Tibial artery (tissue), 4 donors: ENCODE measurements around the gene LGALS16.

Experiments
- DNase-seq, 2 donors: peaks; one replicate each; pipeline ENCODE4 v3.0.0-alpha.2; 2019
- H3K27ac ChIP-seq, 2 donors: fragments of 200-600 bp; sonication (generic) in 1 of 2; 1 replicate in 1 of 2; 2 replicates in 1 of 2; pipeline ENCODE4 v1.5.1; 2018 to 2019; ENCODE audit warnings: mild to moderate bottlenecking in 1 of 2
- H3K27me3 ChIP-seq, 2 donors: fragments of 200-600 bp; sonication (generic) in 1 of 2; one replicate each; pipeline versions ENCODE4 v1.5.1 to v1.6.0; 2016 to 2019
- H3K36me3 ChIP-seq, 3 donors: fragments of 200-600 bp; sonication (generic) in 2 of 3; one replicate each; pipeline ENCODE4 v1.5.1; 2016 to 2019; ENCODE audit warnings: mild to moderate bottlenecking in 2 of 3
- H3K4me1 ChIP-seq, 4 donors: fragments of 200-600 bp; sonication (generic) in 2 of 4; 1 replicate in 3 of 4; 2 replicates in 1 of 4; pipeline ENCODE4 v1.5.1; 2016 to 2019
- H3K4me3 ChIP-seq, 2 donors: fragments of 200-600 bp; sonication (generic) in 1 of 2; 1 replicate in 1 of 2; 2 replicates in 1 of 2; pipeline ENCODE4 v1.5.1; 2018 to 2019; ENCODE audit warnings: mild to moderate bottlenecking in 2 of 2
- H3K9me3 ChIP-seq, 3 donors: fragments of 200-600 bp; sonication (generic) in 1 of 3; one replicate each; pipeline ENCODE4 v1.5.1; 2016 to 2019
- CTCF ChIP-seq, 2 experiments: fragments of 200-600 bp in 1 of 2; fragments of 450-650 bp in 1 of 2; IDR thresholded peaks; one replicate each; pipeline ENCODE4 v1.5.1; 2017 to 2019; ENCODE audit warnings: antibody characterized with exemption in 2 of 2, mild to moderate bottlenecking in 1 of 2, moderate library complexity in 1 of 2
- intact Hi-C: fragments of 100-400 bp; cut with DNase I; formaldehyde crosslinking; loops from one replicate; pipeline ENCODE4 v1.15.0; 2023; ENCODE audit warnings: low total_unique reads

Gene LGALS16

GRCh38 chr19:39709026-39709872 lies 53.5 kb downstream of the LGALS16 start:
- Histone ChIP-seq H3K36me3 (no peaks in the 10 kb centered on the region), H3K4me1 (no peaks in the 10 kb centered on the region), H3K9me3 (no peaks in the 10 kb centered on the region), H3K27me3 (no peaks in the 10 kb centered on the region), H3K27ac (no peak overlapping the region), H3K4me3 (no peak overlapping the region)
- intact Hi-C loops = no loop called here
- DNase-seq = no peak
- TF ChIP-seq CTCF (IDR thresholded peaks at IDR 0.05) = no peak
